PC-3 (cell line): ENCODE measurements around the gene GRIN2D. TPM values are rescaled to one million over a fixed set of nuclear protein-coding genes. Genes with fewer than 3 reads are reported as not detected.
"Not testable (repeated sequence)": the region's sequence is repeated elsewhere in the genome, so short reads cannot be mapped to it uniquely, and the experiment has no call there.

Experiments
- ATAC-seq: fragments of 200-7000 bp; cut with Tn5 transposase; 2 replicates; pipeline ENCODE4 v1.9.1; 2020; ENCODE audit warnings: mild to moderate bottlenecking, moderate library complexity
- BruUV-seq: library from RNA; stranded (reverse); fragments of 400-500 nt; replicated peaks from 2 replicates; lab custom pipeline; 2021; lab: Mats Ljungman, UMichigan
- CTCF ChIA-PET: fragments of 300-600 bp; sonication (Branson Sonifier 250); formaldehyde crosslinking; loops from one replicate; lab custom pipeline; 2022; ENCODE audit warnings: antibody characterized with exemption; lab: Charles Lee
- POLR2A ChIA-PET: fragments of 300-600 bp; sonication (Branson Sonifier 250); formaldehyde crosslinking; loops from one replicate; lab custom pipeline; 2022; ENCODE audit warnings: antibody characterized with exemption; ENCODE audit not compliant: unreplicated experiment; lab: Charles Lee
- DNase-seq: peaks from one replicate; pipeline ENCODE4 v3.0.0-alpha.2; 2015
- H2AFZ ChIP-seq: fragments of 300-600 bp; sonication (generic); 2 replicates; pipeline ENCODE4 v1.6.0; 2016; ENCODE audit warnings: antibody characterized with exemption, low read length
- H3F3A ChIP-seq: fragments of 300-600 bp; sonication (generic); one replicate; pipeline ENCODE4 v1.6.0; 2017; ENCODE audit warnings: antibody characterized with exemption, low read length, control low read depth, mild to moderate bottlenecking; ENCODE audit not compliant: unreplicated experiment
- H3K27ac ChIP-seq: fragments of 300-600 bp; sonication (generic); 2 replicates; pipeline ENCODE4 v1.5.1; 2016; ENCODE audit warnings: mild to moderate bottlenecking, low read length
- H3K27me3 ChIP-seq: fragments of 300-600 bp; sonication (generic); 2 replicates; pipeline ENCODE4 v1.6.1; 2016; ENCODE audit warnings: low read length, mixed read lengths
- H3K36me3 ChIP-seq: fragments of 300-600 bp; sonication (generic); 2 replicates; pipeline ENCODE4 v1.6.1; 2016; ENCODE audit warnings: low read depth, mixed run types, low read length, mixed read lengths
- H3K4me1 ChIP-seq: fragments of 300-600 bp; sonication (generic); 2 replicates; pipeline ENCODE4 v1.5.1; 2016; ENCODE audit warnings: low read length; ENCODE audit not compliant: insufficient read depth
- H3K4me2 ChIP-seq: fragments of 300-600 bp; sonication (generic); 2 replicates; pipeline ENCODE4 v1.6.0; 2016; ENCODE audit warnings: low read length
- H3K4me3 ChIP-seq: fragments of 300-600 bp; sonication (generic); 2 replicates; pipeline ENCODE4 v1.5.1; 2016; ENCODE audit warnings: mild to moderate bottlenecking, low read length, mixed read lengths
- H3K79me2 ChIP-seq: fragments of 300-600 bp; sonication (generic); 2 replicates; pipeline ENCODE4 v1.6.1; 2017; ENCODE audit warnings: low read length, mixed read lengths
- H3K9ac ChIP-seq: fragments of 300-600 bp; sonication (generic); 2 replicates; pipeline ENCODE4 v1.6.0; 2016; ENCODE audit warnings: mild to moderate bottlenecking, low read length
- H3K9me2 ChIP-seq: fragments of 300-600 bp; sonication (generic); replicated peaks from 2 replicates; pipeline ENCODE4 v1.6.1; 2016; ENCODE audit warnings: mixed run types, low read length, mixed read lengths
- H3K9me3 ChIP-seq: fragments of 300-600 bp; sonication (generic); 2 replicates; pipeline ENCODE4 v1.6.1; 2016; ENCODE audit warnings: low read length, mixed read lengths
- H4K20me1 ChIP-seq: fragments of 300-600 bp; sonication (generic); 2 replicates; pipeline ENCODE4 v1.6.1; 2016; ENCODE audit warnings: low read length, mixed read lengths
- EZH2 ChIP-seq: fragments of 300-600 bp; sonication (generic); IDR thresholded peaks from one replicate; pipeline ENCODE4 v1.6.1; 2017; ENCODE audit warnings: antibody characterized with exemption, mild to moderate bottlenecking, low read length; ENCODE audit not compliant: unreplicated experiment
- EZH2phosphoT487 ChIP-seq: fragments of 300-600 bp; sonication (generic); IDR thresholded peaks from 2 replicates; pipeline ENCODE4 v1.6.1; 2018; ENCODE audit warnings: mild to moderate bottlenecking, antibody characterized with exemption, low read length, borderline replicate concordance
- intact Hi-C: fragments of 100-400 bp; cut with micrococcal nuclease; formaldehyde crosslinking; loops from 2 replicates; pipeline ENCODE4 v1.9.0; 2023
- total RNA-seq: library from RNA; depleted of rRNA; stranded (reverse); fragments of >200 nt; gene quantifications from 2 replicates; pipeline ENCODE4 v1.2.3, GENCODE V29; 2014
- TF ChIP-seq, protein P1 (sequence below): fragments of 300-600 bp; sonication (generic); conservative IDR thresholded peaks from 2 replicates; pipeline ENCODE4 v1.5.1; 2017; ENCODE audit warnings: antibody characterized with exemption, low read depth, mild to moderate bottlenecking, low read length

The GRIN2D gene
- total RNA-seq, 1 experiment from 2014 or later: 0.51 TPM

DNA sequence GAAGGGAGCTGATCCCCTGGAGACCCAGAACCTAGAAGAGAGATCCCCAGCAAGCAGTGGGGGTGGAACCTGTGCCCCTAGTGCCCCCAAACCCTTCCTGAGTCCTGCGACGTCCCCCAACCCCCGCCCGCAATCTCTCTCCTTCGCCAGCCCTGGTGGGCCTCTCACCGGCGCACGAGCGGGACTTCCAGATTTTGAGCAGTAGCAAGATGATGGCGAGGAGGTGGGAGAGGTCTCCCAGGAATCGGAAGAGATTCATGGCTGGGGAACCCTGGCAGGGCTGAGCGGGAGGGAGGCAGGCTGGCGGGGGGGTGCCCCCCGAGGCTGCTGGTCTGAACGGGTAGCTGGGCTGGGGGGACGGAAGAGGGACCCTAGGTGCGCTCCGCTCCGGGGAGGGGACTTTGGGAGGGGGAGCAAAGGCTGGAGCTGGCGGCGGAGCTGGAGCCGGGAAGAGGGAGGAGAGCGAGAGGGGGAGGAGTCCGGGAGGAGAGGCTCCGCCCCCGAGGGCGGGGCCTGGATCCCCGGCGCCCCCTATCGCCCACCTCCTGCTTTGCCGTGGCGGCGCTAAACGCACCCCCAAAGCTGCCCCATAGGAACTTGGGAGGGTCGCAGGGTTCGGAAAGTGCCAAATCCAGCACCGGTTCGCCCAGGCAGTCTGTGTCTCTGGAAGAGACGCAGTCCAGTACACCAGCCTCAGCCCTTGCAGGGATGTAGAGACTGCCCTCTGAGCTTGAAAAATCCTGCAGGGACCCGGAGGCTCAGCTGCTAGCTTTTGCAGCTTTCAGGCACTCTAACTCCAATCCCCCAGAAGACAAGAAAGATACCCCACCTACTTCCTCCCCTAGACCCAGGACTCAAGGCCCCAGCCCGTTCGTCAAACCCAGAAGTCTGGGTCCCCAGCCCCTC is 2.1 kb upstream of the GRIN2D start, which contains the start of gene KDELR1:
Gene KDELR1 (minus strand): TSS at position 452 of the 906 bp plus-strand sequence. CDS start 193 bp downstream, at position 259.
- ATAC-seq: peak; percentile 66
- BruUV-seq: TSS peak; percentile 88
- Histone ChIP-seq H3K79me2 (peaks cover 25% of the 10 kb centered on the region), H3K4me2 (peak within 1 kb of the TSS; percentile 99), H3K36me3 (peaks cover 7% of the 10 kb centered on the region; the same call in 1 of the 2 replicates), H3K4me1 (peaks cover 3% of the 10 kb centered on the region; the same call in 1 of the 2 replicates), H3K9me3 (no peaks in the 10 kb centered on the region), H3K4me3 (peak within 1 kb of the TSS; percentile 99), H3K27ac (peak within 1 kb of the TSS; percentile 59), H3K9me2 (no peaks in the 10 kb centered on the region), H4K20me1 (no peaks in the 10 kb centered on the region), H3F3A (no peaks in the 10 kb centered on the region), H3K27me3 (no peaks in the 10 kb centered on the region; the same call in 1 of the 2 replicates), H3K9ac (peak within 1 kb of the TSS; percentile 98), H2AFZ (peak within 1 kb of the TSS; percentile 65)
- peak; percentile 64 for DNase-seq
- no peak for TF ChIP-seq EZH2
- TF ChIP-seq, protein P1, sequence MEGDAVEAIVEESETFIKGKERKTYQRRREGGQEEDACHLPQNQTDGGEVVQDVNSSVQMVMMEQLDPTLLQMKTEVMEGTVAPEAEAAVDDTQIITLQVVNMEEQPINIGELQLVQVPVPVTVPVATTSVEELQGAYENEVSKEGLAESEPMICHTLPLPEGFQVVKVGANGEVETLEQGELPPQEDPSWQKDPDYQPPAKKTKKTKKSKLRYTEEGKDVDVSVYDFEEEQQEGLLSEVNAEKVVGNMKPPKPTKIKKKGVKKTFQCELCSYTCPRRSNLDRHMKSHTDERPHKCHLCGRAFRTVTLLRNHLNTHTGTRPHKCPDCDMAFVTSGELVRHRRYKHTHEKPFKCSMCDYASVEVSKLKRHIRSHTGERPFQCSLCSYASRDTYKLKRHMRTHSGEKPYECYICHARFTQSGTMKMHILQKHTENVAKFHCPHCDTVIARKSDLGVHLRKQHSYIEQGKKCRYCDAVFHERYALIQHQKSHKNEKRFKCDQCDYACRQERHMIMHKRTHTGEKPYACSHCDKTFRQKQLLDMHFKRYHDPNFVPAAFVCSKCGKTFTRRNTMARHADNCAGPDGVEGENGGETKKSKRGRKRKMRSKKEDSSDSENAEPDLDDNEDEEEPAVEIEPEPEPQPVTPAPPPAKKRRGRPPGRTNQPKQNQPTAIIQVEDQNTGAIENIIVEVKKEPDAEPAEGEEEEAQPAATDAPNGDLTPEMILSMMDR: peak; percentile 75
- POLR2A ChIA-PET: no interaction called here
- CTCF ChIA-PET: interaction anchor here (0.6 to 2.2 kb wide), 6 partner anchors 19 to 192 kb away, joined by 3 to 17 read pairs (median 3); partner anchors contain the start of genes SYNGR4 and TMEM143
- intact Hi-C loops: loop anchor here (2.0 to 5.0 kb wide), 2 partner anchors 56 to 71 kb away; partner anchors contain the start of gene GRWD1

DNA sequence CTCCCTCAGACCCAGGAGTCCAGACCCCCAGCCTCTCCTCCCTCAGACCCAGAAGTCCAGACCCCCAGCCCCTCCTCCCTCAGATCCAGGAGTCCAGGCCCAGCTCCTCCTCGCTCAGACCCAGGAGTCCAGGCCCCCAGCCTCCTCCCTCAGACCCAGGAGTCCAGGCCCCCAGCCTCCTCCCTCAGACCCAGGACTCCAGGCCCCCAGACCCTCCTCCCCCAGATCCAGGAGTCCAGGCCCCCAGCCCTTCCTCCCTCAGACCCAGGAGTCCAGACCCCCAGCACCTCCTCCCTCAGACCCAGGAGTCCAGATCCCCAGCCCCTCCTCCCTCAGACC is 1.5 kb upstream of the GRIN2D start:
- H3K27me3 ChIP-seq, POLR2A ChIA-PET, H3K9me3 ChIP-seq, H4K20me1 ChIP-seq, H3K4me2 ChIP-seq, H2AFZ ChIP-seq, ATAC-seq, H3K27ac ChIP-seq, H3K9me2 ChIP-seq, H3K36me3 ChIP-seq, H3K9ac ChIP-seq, DNase-seq, H3F3A ChIP-seq, H3K4me1 ChIP-seq, H3K4me3 ChIP-seq, BruUV-seq: not testable (repeated sequence)
- intact Hi-C loops: loop anchor here (5.0 kb wide), 1 partner anchor 55 kb away; the partner anchor contains the start of gene GRWD1
- CTCF ChIA-PET: interaction anchor here (1.3 to 2.2 kb wide), 3 partner anchors 28 to 114 kb away, joined by 3 to 17 read pairs (median 6); partner anchors contain the start of genes SYNGR4 and TMEM143
- H3K79me2 ChIP-seq: peaks cover 25% of the 10 kb centered on the region

DNA sequence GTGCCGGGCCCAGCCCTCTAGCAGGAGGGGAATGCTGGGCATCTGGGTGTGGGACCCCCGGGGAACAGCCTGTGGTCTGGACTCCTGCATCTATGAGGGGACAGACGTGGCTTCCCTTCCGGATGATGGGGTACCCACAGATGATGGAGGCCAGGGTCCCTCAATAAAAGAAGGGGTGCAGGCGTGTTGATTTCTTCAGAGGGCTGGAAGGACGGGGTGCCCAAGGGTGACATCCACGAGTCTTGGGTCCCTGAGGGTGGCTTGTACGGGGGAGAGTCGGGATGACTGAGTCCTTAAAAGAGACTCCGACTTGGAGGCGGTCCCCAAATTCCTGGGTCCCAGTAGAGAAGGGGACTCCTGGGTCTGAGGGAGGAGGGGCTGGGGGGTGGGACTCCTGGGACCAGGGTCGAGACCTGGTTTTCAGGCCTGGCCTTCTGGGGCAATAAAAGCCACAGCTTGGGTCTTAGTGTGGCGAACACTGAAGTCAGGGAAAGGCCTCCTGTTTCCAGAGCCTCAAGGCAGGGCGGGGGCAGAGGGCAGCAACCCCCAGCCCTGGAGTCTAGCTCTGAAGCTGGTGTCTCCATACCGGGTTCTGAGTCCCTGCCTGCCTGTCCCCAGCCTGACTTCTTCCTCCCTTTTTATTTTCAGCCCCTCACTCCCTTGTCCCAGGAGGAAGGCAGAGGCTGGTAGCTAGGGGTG is 459 bp upstream of the GRIN2D start:
- Histone ChIP-seq H3F3A (no peaks in the 10 kb centered on the region), H3K9me2 (no peaks in the 10 kb centered on the region), H3K4me3 (peak overlapping the region; percentile 65; the same call in 1 of the 2 replicates), H3K27me3 (no peaks in the 10 kb centered on the region; the same call in 1 of the 2 replicates), H3K4me1 (peaks cover 7% of the 10 kb centered on the region), H3K27ac (no peak overlapping the region), H3K79me2 (peaks cover 24% of the 10 kb centered on the region), H4K20me1 (no peaks in the 10 kb centered on the region), H3K9me3 (no peaks in the 10 kb centered on the region), H3K36me3 (peaks cover 3% of the 10 kb centered on the region; the same call in 1 of the 2 replicates), H2AFZ (peak overlapping the region; percentile 76), H3K9ac (no peak overlapping the region), H3K4me2 (peak overlapping the region; percentile 92)
- ChIA-PET CTCF (no interaction called here), POLR2A (interaction anchor here (0.6 kb wide), 1 partner anchor 40 kb away, joined by 4 read pairs; no protein-coding TSS in a partner anchor)
- intact Hi-C loops: loop anchor here (5.0 kb wide), 1 partner anchor 54 kb away; the partner anchor contains the start of gene GRWD1
- no peak for DNase-seq
- BruUV-seq: no TSS peak
- ATAC-seq: no peak
- TF ChIP-seq EZH2phosphoT487: no peak
- TF ChIP-seq EZH2: no peak
- TF ChIP-seq, protein P1: no peak
